Heart left ventricle (tissue), 16 donors: ENCODE data around the gene MGLL. TPM values are rescaled to one million over a fixed set of nuclear protein-coding genes. Genes with fewer than 3 reads are reported as not detected.

Experiments used
- ATAC-seq, 4 donors: fragments of 200-7000 bp; cut with Tn5 transposase; one replicate each; pipeline ENCODE4 v1.9.1; 2020 to 2022; ENCODE audit warnings: moderate library complexity in 4 of 4, mild to moderate bottlenecking in 3 of 4, moderate number of reproducible peaks in 1 of 4
- DNase-seq, 5 donors: peaks; one replicate each; pipeline ENCODE4 v3.0.0-alpha.2; 2020
- H3K27ac ChIP-seq, 12 donors: fragments of 200-600 bp; sonication (generic) in 4 of 12; one replicate each; pipeline versions ENCODE4 v1.5.0 to v1.8.0; 2016 to 2022; ENCODE audit warnings: mild to moderate bottlenecking in 2 of 12
- H3K27me3 ChIP-seq, 9 donors: fragments of 200-600 bp; sonication (generic) in 2 of 9; one replicate each; pipeline versions ENCODE4 v1.5.1 to v1.8.0; 2016 to 2022; ENCODE audit warnings: mild to moderate bottlenecking in 3 of 9
- H3K36me3 ChIP-seq, 9 donors: fragments of 200-600 bp; sonication (generic) in 2 of 9; one replicate each; pipeline versions ENCODE4 v1.5.0 to v1.8.0; 2018 to 2022; ENCODE audit warnings: mild to moderate bottlenecking in 2 of 9
- H3K4me1 ChIP-seq, 12 donors: fragments of 200-600 bp; sonication (generic) in 4 of 12; one replicate each; pipeline versions ENCODE4 v1.5.0 to v1.8.0; 2016 to 2022; ENCODE audit warnings: mild to moderate bottlenecking in 3 of 12
- H3K4me3 ChIP-seq, 12 donors: fragments of 200-600 bp; sonication (generic) in 4 of 12; one replicate each; pipeline versions ENCODE4 v1.5.0 to v1.8.0; 2017 to 2022; ENCODE audit warnings: mild to moderate bottlenecking in 9 of 12, moderate library complexity in 4 of 12
- H3K9me3 ChIP-seq, 12 donors: fragments of 200-600 bp; sonication (generic) in 4 of 12; one replicate each; pipeline versions ENCODE4 v1.5.0 to v1.8.0; 2016 to 2022; ENCODE audit warnings: mild to moderate bottlenecking in 1 of 12
- POLR2A ChIP-seq, 2 donors: fragments of 450-650 bp; IDR thresholded peaks; one replicate each; pipeline ENCODE4 v1.6.1; 2017; ENCODE audit warnings: antibody characterized with exemption in 2 of 2, mild to moderate bottlenecking in 2 of 2, moderate library complexity in 2 of 2
- WGBS, 4 donors: extraction: QIAGEN DNeasy Blood & Tissue Kit in 2 of 4; methylation state at CpG; one replicate each; pipeline versions ENCODE4 v1.1.5 to v1.1.7; 2013 to 2018; 5-methylcytosine and 5-hydroxymethylcytosine counted together
- intact Hi-C, 10 donors: fragments of 100-400 bp; cut with DNase I; formaldehyde crosslinking; loops; one replicate each; pipeline versions ENCODE4 v1.11.1 to v1.14.2; 2022
- polyA plus RNA-seq, 2 donors: library from polyadenylated mRNA; stranded (reverse); fragments of 200-250 nt; gene quantifications; one replicate each; pipeline ENCODE4 v1.2.3, GENCODE V29; 2013
- total RNA-seq, 9 donors: library from RNA; depleted of rRNA in 2 of 9; stranded (reverse); fragments of >200 nt in 2 of 9; fragmentation: NEBNext Ultra II Directional in 3 of 9; extraction: Animal tissue kit (Norgen Biotek cat#: 25700) in 3 of 9; gene quantifications; one replicate each; pipeline versions ENCODE4 v1.1.0 to v1.2.4, GENCODE V29; 2016 to 2023
- TF ChIP-seq, protein P1 (sequence below), 12 donors: fragments of 200-600 bp; sonication (generic) in 4 of 12; IDR thresholded peaks; one replicate each; pipeline versions ENCODE4 v1.5.0 to v1.8.0; 2018 to 2022; ENCODE audit warnings: antibody characterized with exemption in 12 of 12, mild to moderate bottlenecking in 5 of 12
- donor health status: ischemic (EF 13 %, LVEDD 7.1; RV severe dilation, severe dysfunction).
- donor health status: healthy with polysubstance abuse.
- donor health status: DM: no; HTN: yes; CAD: no.
- donor health status: DM: no; HTN: no; CAD: no.
- donor health status: ischemic (EF 25% LVEDD 6.9; RV normal size, moderate dysfunction).
- donor health status: ischemic (EF 25% LVEDD 5.7; RV mildly dilated, moderate dysfunction).
- donor health status: healthy.
- donor health status: DM: yes; HTN: yes; CAD: no.
- donor health status: ischemic (EF 35%, LVEDD 5.7; RV mildly dilated, moderate dysfunction).
- donor health status: nonischemic (EF 11% LVEDD 7.7; RV severe dilation, severe dysfunction).
- donor health status: DM: yes; HTN: yes; CAD: no.
- donor health status: PGD.
- donor health status: ischemic (EF 29% LVEDD 5.4; RV normal size, mild dysfunction).
- donor health status: nonischemic (EF 23%, LVEDD 6.1; RV moderate dilation, normal function).

The MGLL gene
- total and polyA plus RNA-seq, 11 donors, result 38.5 to 119 (median 78.9) TPM

DNA sequence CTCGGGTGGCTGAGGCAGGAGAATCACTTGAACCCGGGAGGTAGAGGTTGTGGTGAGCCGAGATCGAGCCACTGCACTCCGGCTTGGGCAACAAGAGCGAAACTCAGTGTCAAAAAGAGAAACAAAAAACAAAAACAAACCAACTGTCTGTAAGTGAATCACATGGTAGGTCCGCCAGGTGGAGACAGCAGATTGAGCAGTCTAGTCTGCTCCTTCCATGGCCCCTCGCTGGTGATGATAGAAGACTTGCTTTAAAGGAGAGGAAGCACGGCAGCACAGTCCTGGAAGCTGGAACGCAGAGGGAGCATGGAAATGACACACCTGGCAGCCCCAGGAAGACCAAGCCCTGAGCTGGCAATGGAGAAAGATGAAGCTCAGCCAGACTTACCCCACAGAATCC is 31.4 kb upstream of the MGLL start:
- WGBS, 4 donors, result 85 to 88% (median 87%) methylated on average over 10 of the region's 10 CpGs
- intact Hi-C loops, result loop anchor here in 3 of 10 donors (10.0 kb wide), 2 partner anchors 111 to 121 kb away; no protein-coding TSS in a partner anchor
- H3K4me3 ChIP-seq, result no peak overlapping the region
- no peak for DNase-seq
- TF ChIP-seq, protein P1, sequence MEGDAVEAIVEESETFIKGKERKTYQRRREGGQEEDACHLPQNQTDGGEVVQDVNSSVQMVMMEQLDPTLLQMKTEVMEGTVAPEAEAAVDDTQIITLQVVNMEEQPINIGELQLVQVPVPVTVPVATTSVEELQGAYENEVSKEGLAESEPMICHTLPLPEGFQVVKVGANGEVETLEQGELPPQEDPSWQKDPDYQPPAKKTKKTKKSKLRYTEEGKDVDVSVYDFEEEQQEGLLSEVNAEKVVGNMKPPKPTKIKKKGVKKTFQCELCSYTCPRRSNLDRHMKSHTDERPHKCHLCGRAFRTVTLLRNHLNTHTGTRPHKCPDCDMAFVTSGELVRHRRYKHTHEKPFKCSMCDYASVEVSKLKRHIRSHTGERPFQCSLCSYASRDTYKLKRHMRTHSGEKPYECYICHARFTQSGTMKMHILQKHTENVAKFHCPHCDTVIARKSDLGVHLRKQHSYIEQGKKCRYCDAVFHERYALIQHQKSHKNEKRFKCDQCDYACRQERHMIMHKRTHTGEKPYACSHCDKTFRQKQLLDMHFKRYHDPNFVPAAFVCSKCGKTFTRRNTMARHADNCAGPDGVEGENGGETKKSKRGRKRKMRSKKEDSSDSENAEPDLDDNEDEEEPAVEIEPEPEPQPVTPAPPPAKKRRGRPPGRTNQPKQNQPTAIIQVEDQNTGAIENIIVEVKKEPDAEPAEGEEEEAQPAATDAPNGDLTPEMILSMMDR (IDR thresholded peaks at IDR 0.05), result no peak
- no peak for ATAC-seq
- H3K9me3 ChIP-seq, result no peaks in the 10 kb centered on the region
- H3K27me3 ChIP-seq, result no peaks in the 10 kb centered on the region
- no peaks in the 10 kb centered on the region for H3K36me3 ChIP-seq
- H3K27ac ChIP-seq, result no peak overlapping the region
- no peaks in the 10 kb centered on the region for H3K4me1 ChIP-seq

GRCh38 chr3:127851899-127852298 is 29.6 kb upstream of the MGLL start:
- no peaks in the 10 kb centered on the region for H3K27me3 ChIP-seq
- no peak for TF ChIP-seq POLR2A (IDR thresholded peaks at IDR 0.05)
- TF ChIP-seq, protein P1 (IDR thresholded peaks at IDR 0.05), result no peak
- H3K4me3 ChIP-seq, result no peak overlapping the region
- no peaks in the 10 kb centered on the region for H3K36me3 ChIP-seq
- 82 to 87% (median 85%) methylated on average over 9 of the region's 9 CpGs for WGBS, 4 donors
- H3K27ac ChIP-seq, result no peak overlapping the region
- H3K4me1 ChIP-seq, result peaks cover 0 to 7% (median 0%) of the 10 kb centered on the region in 12 donors
- DNase-seq, result no peak
- ATAC-seq, result no peak
- intact Hi-C loops, result loop anchor here in 3 of 10 donors (10.0 kb wide), 2 partner anchors 113 to 123 kb away; no protein-coding TSS in a partner anchor
- H3K9me3 ChIP-seq, result no peaks in the 10 kb centered on the region

- Histone ChIP-seq H3K36me3 (no peaks in the 10 kb centered on the region), H3K4me1 (peaks cover 0 to 7% (median 0%) of the 10 kb centered on the region in 12 donors), H3K4me3 (no peak overlapping the region), H3K27me3 (no peaks in the 10 kb centered on the region), H3K27ac (no peak overlapping the region), H3K9me3 (no peaks in the 10 kb centered on the region)
- DNase-seq (no peak), ATAC-seq (no peak)
- TF ChIP-seq POLR2A (IDR thresholded peaks at IDR 0.05), result no peak
- TF ChIP-seq, protein P1 (IDR thresholded peaks at IDR 0.05), result no peak
- intact Hi-C loops, result loop anchor here in 1 of 10 donors (10.0 kb wide), 1 partner anchor 115 kb away; no protein-coding TSS in a partner anchor
- WGBS, 4 donors, result 94 to 96% (median 96%) methylated on average over 5 of the region's 5 CpGs
Observed at GRCh38 chr3:127849368-127849767, 27.1 kb upstream of the MGLL start.

- TF ChIP-seq POLR2A (IDR thresholded peaks at IDR 0.05), result no peak
- TF ChIP-seq, protein P1 (IDR thresholded peaks at IDR 0.05), result no peak
- Histone ChIP-seq H3K27ac (no peak overlapping the region), H3K4me1 (peaks cover 0 to 7% (median 0%) of the 10 kb centered on the region in 12 donors), H3K9me3 (no peaks in the 10 kb centered on the region), H3K36me3 (no peaks in the 10 kb centered on the region), H3K4me3 (no peak overlapping the region), H3K27me3 (no peaks in the 10 kb centered on the region)
- intact Hi-C loops, result loop anchor here in 1 of 10 donors (10.0 kb wide), 1 partner anchor 116 kb away; no protein-coding TSS in a partner anchor
- DNase-seq, result no peak
- WGBS, 4 donors, result 64 to 71% (median 70%) methylated on average over 9 of the region's 9 CpGs
- peak in 2 of 4 donors; percentile 41 to 64 for ATAC-seq
Observed at GRCh38 chr3:127848131-127849129, 26.1 kb upstream of the MGLL start.
